22Rv1 (cell line): Measurements from ENCODE around the gene SLC16A1.

Source experiments
- CTCF ChIP-seq: fragments of 450-650 bp; IDR thresholded peaks from 2 replicates; pipeline ENCODE4 v1.5.1; 2017; ENCODE audit warnings: mild to moderate bottlenecking
- ZFX ChIP-seq: fragments of 450-650 bp; IDR thresholded peaks from 2 replicates; pipeline ENCODE4 v1.6.1; 2017; ENCODE audit warnings: antibody characterized with exemption, borderline replicate concordance

- TF ChIP-seq CTCF (no peak), ZFX (no peak)
These were observed 89.0 kb downstream of the SLC16A1 start for GRCh38 chr1:112866981-112867380.
